GM21786 (cell line): Measurements from ENCODE around the gene HEXD.

Source experiments
- ATAC-seq: cut with Tn5 transposase; IDR thresholded peaks from one replicate; pipeline ENCODE4 v1.9.1; 2021; ENCODE audit not compliant: unreplicated experiment

Gene HEXD

DNA sequence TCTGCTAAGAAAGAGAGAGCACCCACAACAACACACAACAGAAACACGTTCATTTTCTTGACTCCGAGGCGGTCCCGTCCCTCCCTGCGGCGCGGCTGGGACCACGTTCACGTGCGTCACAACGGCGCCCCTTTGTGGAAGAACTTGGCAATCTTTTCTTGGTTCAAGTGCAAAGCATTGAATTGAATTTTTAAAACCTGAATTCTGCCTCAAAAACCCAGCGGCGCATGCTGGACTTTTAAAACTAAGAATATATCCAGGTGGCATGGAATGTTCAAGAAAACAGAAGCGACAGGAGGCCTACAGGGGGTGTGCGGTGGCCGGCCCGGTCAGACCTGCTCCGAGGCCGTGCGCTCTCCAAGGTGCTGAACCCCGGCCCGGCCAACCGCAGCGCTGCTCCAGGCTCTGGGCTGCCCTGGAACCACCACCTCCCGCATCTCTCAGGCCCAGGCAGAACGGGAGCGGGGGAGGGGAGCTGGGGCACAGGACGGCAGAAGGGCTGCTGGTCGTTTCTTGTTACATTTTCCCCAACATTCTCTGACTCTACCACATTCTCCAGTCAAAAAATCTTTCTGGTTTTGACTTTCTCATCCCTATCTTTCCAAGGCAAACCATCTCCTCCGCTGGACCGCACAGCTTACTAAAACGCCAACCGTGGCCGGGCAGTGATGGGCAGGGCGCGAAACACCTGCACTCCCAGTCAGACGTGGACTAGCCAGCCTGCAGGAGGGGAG is 3.4 kb upstream of the HEXD start:
- no peak for ATAC-seq

- ATAC-seq = no peak
These were observed 2.8 kb upstream of the HEXD start for GRCh38 chr17:82415336-82415735.

DNA sequence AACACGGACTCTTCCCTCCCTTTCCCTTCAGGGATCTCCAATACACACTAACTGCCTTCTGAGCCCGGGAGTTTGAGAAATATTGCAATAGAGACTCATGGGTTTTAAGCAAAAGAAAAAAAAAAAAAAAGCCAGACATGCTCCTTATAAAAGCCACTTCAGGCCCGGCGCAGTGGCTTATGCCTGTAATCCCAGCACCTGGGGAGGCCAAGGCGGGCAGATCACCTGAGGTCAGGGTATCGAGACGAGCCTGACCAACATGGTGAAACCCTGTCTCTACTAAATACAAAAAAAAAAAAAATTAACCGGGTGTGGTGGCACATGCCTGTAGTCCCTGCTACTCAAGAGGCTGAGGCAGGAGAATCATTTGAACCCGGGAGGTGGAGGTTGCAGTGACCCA is 2.4 kb upstream of the HEXD start:
- no peak for ATAC-seq

DNA sequence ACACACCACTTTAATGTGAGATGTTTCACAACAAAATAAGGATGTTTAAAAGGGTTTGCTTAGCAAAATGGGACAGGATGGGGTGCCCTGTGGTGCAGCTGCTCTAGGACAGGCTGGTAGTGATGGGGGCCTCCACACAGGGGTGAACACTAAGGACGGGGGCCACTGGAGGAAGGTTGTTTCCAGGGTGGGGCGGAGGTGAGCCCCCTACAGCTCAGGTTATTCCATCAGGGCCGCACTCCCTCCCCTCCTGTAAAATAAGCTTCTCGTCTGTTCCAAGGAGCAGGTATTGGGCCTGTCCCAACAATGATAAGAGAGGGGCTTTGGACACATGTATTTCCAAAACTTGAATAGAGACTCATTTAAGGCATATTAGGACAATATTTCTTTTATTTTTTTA is 1.9 kb upstream of the HEXD start:
- ATAC-seq = no peak

DNA sequence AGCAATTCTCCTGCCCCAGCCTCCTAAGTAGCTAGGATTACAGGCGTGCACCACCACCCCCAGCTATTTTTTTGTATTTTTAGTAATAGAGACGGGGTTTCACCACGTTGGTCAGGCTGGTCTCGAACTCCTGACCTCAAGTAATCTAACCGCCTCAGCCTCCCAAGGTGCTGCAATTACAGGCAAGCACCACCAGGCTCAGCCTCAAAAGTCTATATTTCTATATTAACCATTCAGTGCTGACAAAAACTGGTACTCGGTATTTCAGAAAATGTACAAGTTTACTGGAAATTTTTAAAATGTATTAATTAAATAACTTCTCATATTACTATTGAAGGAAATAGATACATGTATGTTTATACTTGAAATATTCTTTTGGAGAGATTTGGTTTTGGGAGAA is 1.4 kb upstream of the HEXD start:
- ATAC-seq = no peak

DNA sequence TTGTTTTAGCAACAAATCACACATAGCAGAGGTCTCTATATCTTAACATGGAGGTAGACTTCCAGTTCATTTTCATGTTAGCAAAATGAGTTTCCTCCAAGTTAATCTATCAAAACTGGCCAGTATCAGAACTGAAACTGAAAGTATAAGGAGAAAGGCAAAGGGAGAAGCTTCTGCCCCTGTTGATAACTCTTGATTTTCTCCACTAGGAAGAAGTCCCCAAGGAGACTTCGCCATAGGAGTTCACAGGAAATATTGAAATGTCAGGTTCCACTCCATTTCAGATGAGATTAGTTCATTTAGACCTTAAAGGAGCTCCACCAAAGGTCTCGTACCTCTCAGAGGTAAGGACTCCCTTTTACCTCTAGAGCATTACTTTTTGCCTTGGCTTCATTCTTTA is 1.4 kb downstream of the HEXD start:
- no peak for ATAC-seq

- no peak for ATAC-seq
These were observed 6.1 kb downstream of the HEXD start for GRCh38 chr17:82424001-82424862.

- ATAC-seq = no peak
These were observed 6.7 kb downstream of the HEXD start for GRCh38 chr17:82424863-82425159.

DNA sequence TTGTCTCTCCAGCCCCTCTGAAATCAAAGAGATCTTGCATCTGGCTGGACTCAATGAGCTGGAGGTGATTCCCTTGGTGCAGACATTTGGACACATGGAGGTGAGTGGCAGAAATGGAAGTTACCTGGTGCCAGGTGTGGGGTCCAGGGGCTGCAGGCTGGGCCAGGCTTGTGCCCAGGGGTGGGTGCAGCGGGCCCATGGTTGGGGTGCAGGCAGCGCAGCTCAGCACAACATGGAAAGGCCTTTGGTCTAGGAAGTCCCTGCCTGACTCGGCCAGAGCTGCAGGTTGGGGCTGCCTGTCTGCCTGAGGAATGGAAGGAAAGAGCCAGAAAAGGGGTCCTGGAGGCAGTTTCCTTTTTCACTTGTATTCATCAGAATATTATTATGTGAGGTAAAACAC is 10.4 kb downstream of the HEXD start:
- no peak for ATAC-seq

- no peak for ATAC-seq
These were observed 11.7 kb downstream of the HEXD start for GRCh38 chr17:82429824-82430223.

DNA sequence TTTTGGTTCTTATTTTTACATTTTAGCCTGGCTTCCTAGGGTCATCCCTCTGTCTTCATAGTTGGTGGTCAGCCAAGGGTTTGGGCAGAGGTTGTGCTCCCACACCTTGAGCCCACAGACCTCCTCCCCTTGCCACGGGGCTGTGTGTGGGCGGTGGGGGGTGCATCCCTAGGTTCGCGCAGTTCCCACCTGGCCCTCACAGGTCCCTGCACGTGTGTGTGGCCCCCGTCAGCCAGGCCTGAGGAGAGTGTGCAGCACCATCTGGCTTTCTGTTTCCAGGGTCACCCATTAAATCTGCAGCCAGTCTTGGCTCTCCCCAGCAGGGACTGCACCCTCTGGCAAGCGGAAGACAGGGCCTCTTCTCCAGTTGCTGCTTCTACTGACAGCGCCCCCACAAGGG is 13.9 kb downstream of the HEXD start:
- ATAC-seq = no peak

DNA sequence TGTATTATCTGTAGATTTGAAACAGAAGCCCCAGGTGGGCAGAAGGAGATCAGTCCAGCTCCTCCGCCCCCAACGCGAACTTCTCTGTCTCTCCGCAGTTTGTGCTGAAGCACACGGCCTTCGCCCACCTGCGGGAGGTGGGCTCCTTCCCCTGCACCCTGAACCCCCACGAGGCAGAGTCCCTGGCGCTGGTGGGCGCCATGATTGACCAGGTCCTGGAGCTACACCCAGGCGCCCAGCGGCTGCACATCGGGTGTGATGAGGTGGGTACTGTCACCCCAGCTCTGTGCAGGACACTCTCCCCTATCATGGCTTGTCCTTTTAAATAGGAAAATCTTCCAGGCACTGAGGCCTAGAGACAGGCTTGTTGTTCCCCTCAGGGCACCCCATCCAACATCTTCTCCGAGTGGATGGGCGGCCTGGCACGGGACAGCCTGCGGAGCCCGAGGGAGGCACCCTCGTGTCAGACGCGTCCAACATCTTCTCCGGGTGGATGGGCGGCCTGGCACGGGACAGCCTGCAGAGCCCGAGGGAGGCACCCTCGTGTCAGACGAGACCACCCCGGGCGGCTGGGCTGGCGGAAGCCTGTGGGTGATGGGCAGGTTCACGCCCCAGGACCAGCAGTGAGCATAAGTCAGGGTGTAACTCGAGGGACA is 15.5 kb downstream of the HEXD start:
- ATAC-seq = no peak

DNA sequence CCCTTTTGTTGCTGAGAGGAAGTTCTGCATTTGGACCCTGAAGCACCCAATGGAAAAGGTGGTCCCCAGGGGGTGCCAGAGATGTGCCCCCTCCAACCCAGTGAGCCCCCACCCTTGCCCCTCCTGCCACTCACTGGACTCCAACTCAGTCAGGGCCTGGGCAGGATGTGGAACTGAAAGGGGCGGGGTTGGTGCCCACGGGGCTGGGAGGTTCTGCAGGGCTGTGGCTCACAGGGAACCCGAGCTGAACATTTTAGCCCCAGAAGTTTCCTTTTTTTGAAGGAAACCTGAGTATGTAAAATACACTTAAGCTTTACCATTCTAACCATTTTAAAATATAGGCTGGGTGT is 16.0 kb downstream of the HEXD start:
- no peak for ATAC-seq

GRCh38 chr17:82435103-82435502 is 17.0 kb downstream of the HEXD start:
- ATAC-seq = no peak

DNA sequence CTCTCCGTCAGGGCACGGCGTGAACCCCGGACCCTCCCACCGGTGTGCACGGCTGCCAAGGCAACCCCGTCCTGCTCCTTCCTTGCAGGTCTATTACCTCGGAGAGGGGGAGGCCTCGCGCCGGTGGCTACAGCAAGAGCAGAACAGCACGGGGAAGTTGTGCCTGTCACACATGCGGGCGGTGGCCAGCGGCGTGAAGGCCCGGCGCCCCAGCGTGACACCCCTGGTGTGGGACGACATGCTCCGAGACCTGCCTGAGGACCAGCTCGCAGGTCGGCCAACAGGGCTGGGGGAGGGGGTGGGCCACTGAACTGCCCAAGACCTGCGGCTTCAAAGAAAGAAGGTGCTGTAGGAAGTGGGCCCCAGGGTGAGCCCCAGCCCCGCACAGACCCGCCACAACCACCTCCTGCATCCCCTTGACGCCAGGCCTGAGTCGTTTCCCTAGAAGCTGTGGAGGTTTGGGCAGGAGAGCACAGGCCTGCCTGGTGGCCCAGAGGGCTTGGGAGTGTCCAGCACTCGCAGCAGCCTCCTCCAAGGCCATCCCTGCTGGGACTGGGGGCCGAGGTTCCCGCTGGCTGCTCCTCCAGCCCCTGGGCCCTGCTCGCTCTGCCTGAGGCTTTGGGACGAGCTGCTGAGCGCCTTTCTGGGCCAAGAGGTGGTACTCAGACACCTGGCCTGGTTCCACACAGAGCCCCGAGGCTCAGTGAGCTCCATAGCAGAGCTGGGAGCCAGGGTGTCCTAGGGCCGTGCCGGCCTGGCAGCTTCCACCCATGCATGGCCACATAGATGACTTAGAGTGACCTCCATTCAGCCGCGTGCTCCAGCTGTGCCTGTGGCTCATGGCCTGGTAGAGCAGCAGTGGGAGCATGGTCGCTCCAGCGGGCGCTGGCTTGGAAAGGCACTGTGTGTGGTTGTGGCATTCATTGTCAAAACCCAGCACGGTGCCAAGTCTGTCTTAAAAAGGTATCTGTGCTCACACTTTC is 17.7 kb downstream of the HEXD start:
- ATAC-seq = no peak

DNA sequence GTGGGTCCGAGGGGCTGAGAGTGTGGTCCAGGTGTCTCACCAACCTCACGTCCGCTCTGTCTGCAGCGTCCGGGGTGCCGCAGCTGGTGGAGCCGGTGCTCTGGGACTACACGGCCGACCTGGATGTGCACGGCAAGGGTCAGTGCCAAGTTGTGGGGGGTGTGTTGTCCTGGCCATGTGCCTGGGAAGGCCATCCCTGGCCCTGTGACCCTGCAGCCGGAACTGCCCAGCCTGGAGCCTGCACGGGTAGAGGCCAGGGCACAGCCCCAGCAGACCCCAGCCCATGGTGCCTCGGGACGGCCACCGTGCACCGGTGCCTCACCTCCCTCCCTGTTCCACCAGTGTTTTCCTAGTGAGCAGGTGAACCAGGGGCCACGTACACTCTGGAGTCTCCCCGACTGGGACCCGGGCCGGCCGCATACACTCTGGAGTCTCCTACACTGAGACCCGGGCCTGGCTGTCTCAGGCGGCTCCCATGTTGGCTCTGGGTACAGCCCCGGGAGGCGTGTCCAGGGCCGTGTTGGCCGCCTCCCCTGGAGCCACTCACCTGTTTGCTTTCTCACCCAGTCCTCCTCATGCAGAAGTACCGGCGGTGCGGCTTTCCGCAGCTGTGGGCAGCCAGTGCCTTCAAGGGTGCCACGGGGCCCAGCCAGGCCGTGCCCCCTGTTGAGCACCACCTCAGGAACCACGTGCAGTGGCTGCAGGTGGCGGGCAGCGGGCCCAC is 18.6 kb downstream of the HEXD start:
- ATAC-seq = no peak

GRCh38 chr17:82437325-82437668 is 19.1 kb downstream of the HEXD start:
- no peak for ATAC-seq

DNA sequence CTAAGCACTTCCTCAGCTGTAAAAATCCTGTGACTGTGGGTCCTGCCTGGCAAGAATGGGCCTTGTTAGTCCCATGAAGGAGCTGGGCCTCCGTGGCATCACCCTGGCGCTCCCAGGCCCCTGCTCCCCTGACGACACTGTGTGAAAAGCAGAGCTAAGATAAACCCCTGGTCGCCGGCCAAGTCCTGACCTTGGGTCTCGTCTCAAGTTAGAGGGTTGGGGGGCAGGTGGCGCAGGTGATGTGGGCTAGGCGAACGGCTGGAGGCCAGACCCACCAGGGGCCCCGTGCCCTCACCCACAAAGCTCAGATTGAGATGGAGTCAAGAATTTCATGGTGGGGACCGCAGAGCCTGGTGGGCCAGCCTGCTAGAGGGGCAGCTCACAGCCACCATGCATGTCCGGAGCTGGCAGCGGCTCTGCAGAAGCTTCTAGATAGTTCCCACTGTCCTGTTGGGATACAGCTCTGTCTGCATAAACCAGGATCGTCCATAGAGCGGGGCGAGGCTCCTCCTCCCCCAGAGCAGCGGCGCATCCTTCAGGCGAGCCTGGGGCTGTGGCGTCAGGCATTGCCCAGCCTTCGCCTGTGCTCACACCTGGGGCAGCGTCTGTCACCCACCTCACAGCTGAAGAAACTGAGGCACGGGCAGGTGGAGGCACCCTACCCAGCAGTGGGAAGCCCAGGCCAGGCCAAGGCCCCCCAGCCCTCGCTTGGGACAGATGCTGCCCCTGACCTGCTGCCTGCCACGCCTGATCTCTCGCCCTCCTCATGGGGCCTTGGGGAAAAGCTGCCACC is 20.4 kb downstream of the HEXD start:
- ATAC-seq = no peak

DNA sequence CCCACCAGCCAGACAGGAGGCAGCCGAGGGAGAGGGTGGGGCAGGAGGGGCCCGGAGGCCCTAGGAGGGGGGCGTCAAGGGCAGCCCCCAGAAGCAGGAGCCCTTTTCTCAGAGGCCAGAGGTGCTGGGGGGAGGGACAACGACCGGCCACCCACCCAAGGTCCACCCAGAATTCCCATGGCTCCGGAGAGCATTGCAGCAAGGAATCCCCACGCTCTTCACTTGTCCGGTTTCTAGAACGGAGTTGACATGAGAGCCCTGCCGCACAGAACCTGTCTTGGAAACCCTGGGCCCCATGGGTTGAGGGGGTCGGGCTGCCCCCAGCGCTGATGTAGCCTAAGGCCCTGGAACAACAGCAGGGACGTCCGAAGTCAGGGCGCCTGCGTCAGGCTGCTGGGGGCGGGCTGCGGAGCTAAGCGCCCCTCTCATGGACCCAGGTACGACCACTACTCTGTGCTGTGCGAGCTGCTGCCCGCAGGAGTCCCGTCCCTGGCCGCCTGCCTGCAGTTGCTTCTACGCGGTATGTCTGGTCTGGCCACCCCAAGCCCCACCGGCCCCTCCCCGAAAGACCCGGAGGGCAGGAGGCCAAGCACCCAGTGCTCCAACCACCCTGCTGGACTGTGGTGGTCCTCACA is 21.2 kb downstream of the HEXD start:
- no peak for ATAC-seq
